B cell (primary cell): ENCODE data around the gene ECM2. TPM values are rescaled to one million over a fixed set of nuclear protein-coding genes. Genes with fewer than 3 reads are reported as not detected.

ENCODE experiments used
- ATAC-seq: fragments of 200-7000 bp; cut with Tn5 transposase; one replicate; pipeline ENCODE4 v1.10.0; 2021; ENCODE audit warnings: low read depth, mild to moderate bottlenecking, moderate number of reproducible peaks, moderate library complexity
- CTCF ChIA-PET: fragments of 350-600 bp; sonication (Branson Sonifier 250); formaldehyde crosslinking; loops from one replicate; lab custom pipeline; 2021; ENCODE audit warnings: antibody characterized with exemption, inconsistent platforms; lab: Charles Lee
- POLR2A ChIA-PET: fragments of 350-600 bp; sonication (Branson Sonifier 250); formaldehyde crosslinking; loops from one replicate; lab custom pipeline; 2021; ENCODE audit warnings: antibody characterized with exemption; lab: Charles Lee
- DNase-seq: peaks from one replicate; pipeline ENCODE4 v3.0.0; 2013
- H2AFZ ChIP-seq: 2 replicates; pipeline ENCODE4 v1.6.1; 2012; ENCODE audit warnings: mild to moderate bottlenecking, low read depth, low read length; ENCODE audit not compliant: insufficient read depth, poor library complexity, severe bottlenecking
- H3K27ac ChIP-seq, 2 donors: 1 replicate in 1 of 2; 2 replicates in 1 of 2; pipeline ENCODE4 v1.5.1; 2012 to 2013; ENCODE audit warnings: low read length in 2 of 2, mild to moderate bottlenecking in 2 of 2, moderate library complexity in 1 of 2
- H3K27me3 ChIP-seq, 4 experiments: fragments of 200-600 bp in 1 of 4; sonication (generic) in 1 of 4; replicated peaks in 1 of 4; 1 replicate in 2 of 4; 2 replicates in 2 of 4; pipeline versions ENCODE4 v1.6.1 to v1.7.0; 2013 to 2016; ENCODE audit warnings: low read length in 3 of 4, mild to moderate bottlenecking in 2 of 4, mixed read lengths in 1 of 4, moderate library complexity in 1 of 4; ENCODE audit not compliant: insufficient read depth in 4 of 4, control insufficient read depth in 3 of 4; ENCODE audit errors: control extremely low read depth in 1 of 4
- H3K36me3 ChIP-seq, 2 experiments: replicated peaks in 1 of 2; 1 replicate in 1 of 2; 2 replicates in 1 of 2; pipeline versions ENCODE4 v1.6.1 to v1.7.1; 2013; ENCODE audit warnings: low read length in 1 of 2; ENCODE audit not compliant: insufficient read depth in 2 of 2, control insufficient read depth in 1 of 2; ENCODE audit errors: control extremely low read depth in 1 of 2, extremely low read depth in 1 of 2
- H3K4me1 ChIP-seq, 2 donors: fragments of 200-600 bp in 1 of 2; sonication (generic) in 1 of 2; 1 replicate in 1 of 2; 2 replicates in 1 of 2; pipeline versions ENCODE4 v1.5.1 to v1.6.1; 2013 to 2017; ENCODE audit warnings: low read length in 2 of 2; ENCODE audit not compliant: control insufficient read depth in 2 of 2, insufficient read depth in 2 of 2
- H3K4me2 ChIP-seq: replicated peaks from 2 replicates; pipeline ENCODE3; 2012; ENCODE audit warnings: mild to moderate bottlenecking, low read depth, low read length; ENCODE audit not compliant: poor library complexity, severe bottlenecking
- H3K4me3 ChIP-seq, 5 experiments: fragments of 200-600 bp in 1 of 5; sonication (generic) in 1 of 5; 1 replicate in 3 of 5; 2 replicates in 2 of 5; pipeline versions ENCODE4 v1.5.1 to v1.7.0; 2011 to 2016; ENCODE audit warnings: low read length in 4 of 5, mild to moderate bottlenecking in 4 of 5, low read depth in 2 of 5, control low read depth in 1 of 5, moderate library complexity in 1 of 5; ENCODE audit not compliant: insufficient read depth in 1 of 5; ENCODE audit errors: control extremely low read depth in 1 of 5, extremely low read depth in 1 of 5
- H3K79me2 ChIP-seq: fragments of 200-600 bp; sonication (generic); one replicate; pipeline ENCODE4 v1.6.0; 2016; ENCODE audit warnings: low read length; ENCODE audit not compliant: control insufficient read depth, insufficient read depth
- H3K9ac ChIP-seq: fragments of 200-600 bp; sonication (generic); 2 replicates; pipeline ENCODE4 v1.6.1; 2017; ENCODE audit warnings: mild to moderate bottlenecking, low read length, moderate library complexity
- H3K9me3 ChIP-seq, 3 donors: one replicate each; pipeline versions ENCODE4 v1.6.1 to v1.7.1; 2013; ENCODE audit warnings: low read length in 2 of 3; ENCODE audit not compliant: control insufficient read depth in 2 of 3, insufficient read depth in 1 of 3; ENCODE audit errors: control extremely low read depth in 1 of 3
- H4K20me1 ChIP-seq: 2 replicates; pipeline ENCODE4 v1.6.0; 2012; ENCODE audit warnings: mild to moderate bottlenecking, low read length; ENCODE audit not compliant: insufficient read depth, control insufficient read depth, poor library complexity, severe bottlenecking
- H3K27ac Mint-ChIP-seq: one replicate; pipeline ENCODE4 v1.8.0; 2021; ENCODE audit warnings: mixed read lengths
- H3K27me3 Mint-ChIP-seq: one replicate; pipeline ENCODE4 v1.8.0; 2021; ENCODE audit warnings: mixed read lengths
- H3K4me1 Mint-ChIP-seq: one replicate; pipeline ENCODE4 v1.8.0; 2021; ENCODE audit warnings: mixed read lengths
- H3K4me3 Mint-ChIP-seq: one replicate; pipeline ENCODE4 v1.8.0; 2021; ENCODE audit warnings: mixed read lengths
- H3K9me3 Mint-ChIP-seq: one replicate; pipeline ENCODE4 v1.8.0; 2022; ENCODE audit warnings: mixed read lengths; ENCODE audit not compliant: insufficient read depth
- EZH2 ChIP-seq: IDR thresholded peaks from 2 replicates; pipeline ENCODE4 v1.6.1; 2012; ENCODE audit warnings: borderline replicate concordance, low read depth, mild to moderate bottlenecking, moderate library complexity, low read length; ENCODE audit not compliant: insufficient read depth, poor library complexity, severe bottlenecking
- WGBS: methylation state at CpG from one replicate; pipeline ENCODE4 v1.1.5; 2013; ENCODE audit warnings: missing lambda C conversion rate; ENCODE audit not compliant: insufficient coverage; 5-methylcytosine and 5-hydroxymethylcytosine counted together
- intact Hi-C: fragments of 100-400 bp; cut with micrococcal nuclease; formaldehyde crosslinking; loops from one replicate; pipeline ENCODE4 v1.10.0; 2022
- polyA plus RNA-seq: library from polyadenylated mRNA; depleted of rRNA; stranded (reverse); fragments of >200 nt; gene quantifications from 2 replicates; pipeline ENCODE4 v1.2.3, GENCODE V29; 2012
- total RNA-seq, 2 donors: library from RNA; stranded (reverse); fragments of 120-200 nt in 1 of 2; gene quantifications; 1 replicate in 1 of 2; 2 replicates in 1 of 2; pipeline versions ENCODE4 v1.2.3 to v1.2.4, GENCODE V29; 2013 to 2022
- TF ChIP-seq, protein P1 (sequence below): fragments of 200-600 bp; IDR thresholded peaks from one replicate; pipeline ENCODE4 v1.8.0; 2022; ENCODE audit warnings: antibody characterized with exemption, mild to moderate bottlenecking

ECM2 gene
- total and polyA plus RNA-seq, 2 donors (not counting 1 experiment from before 2014, with no cell fraction given) = not detected

DNA sequence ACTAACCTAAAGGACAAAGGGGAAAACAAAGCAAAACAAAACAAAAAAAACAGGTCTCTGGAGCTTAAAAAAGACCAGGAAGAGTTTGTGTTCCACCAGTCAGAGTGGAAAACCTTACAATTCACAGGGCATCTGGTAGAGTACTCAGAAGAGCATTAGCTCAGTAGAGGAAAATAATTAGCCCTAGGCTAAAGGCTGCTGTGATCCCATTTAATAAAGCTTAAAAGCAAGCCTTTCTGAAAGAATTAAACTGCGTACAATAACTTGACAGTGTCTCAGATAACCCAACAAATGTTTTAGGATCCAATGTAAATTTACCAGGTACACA, 7.3 kb downstream of the ECM2 start:
- Histone ChIP-seq H3K27me3 (no peaks in the 10 kb centered on the region), H3K4me3 (no peak overlapping the region), H3K9ac (no peak overlapping the region), H3K36me3 (no peaks in the 10 kb centered on the region), H3K9me3 (no peaks in the 10 kb centered on the region), H2AFZ (no peak overlapping the region), H3K27ac (no peak overlapping the region), H3K4me1 (no peaks in the 10 kb centered on the region), H4K20me1 (no peaks in the 10 kb centered on the region), H3K79me2 (no peaks in the 10 kb centered on the region), H3K4me2 (no peak overlapping the region)
- TF ChIP-seq, protein P1, sequence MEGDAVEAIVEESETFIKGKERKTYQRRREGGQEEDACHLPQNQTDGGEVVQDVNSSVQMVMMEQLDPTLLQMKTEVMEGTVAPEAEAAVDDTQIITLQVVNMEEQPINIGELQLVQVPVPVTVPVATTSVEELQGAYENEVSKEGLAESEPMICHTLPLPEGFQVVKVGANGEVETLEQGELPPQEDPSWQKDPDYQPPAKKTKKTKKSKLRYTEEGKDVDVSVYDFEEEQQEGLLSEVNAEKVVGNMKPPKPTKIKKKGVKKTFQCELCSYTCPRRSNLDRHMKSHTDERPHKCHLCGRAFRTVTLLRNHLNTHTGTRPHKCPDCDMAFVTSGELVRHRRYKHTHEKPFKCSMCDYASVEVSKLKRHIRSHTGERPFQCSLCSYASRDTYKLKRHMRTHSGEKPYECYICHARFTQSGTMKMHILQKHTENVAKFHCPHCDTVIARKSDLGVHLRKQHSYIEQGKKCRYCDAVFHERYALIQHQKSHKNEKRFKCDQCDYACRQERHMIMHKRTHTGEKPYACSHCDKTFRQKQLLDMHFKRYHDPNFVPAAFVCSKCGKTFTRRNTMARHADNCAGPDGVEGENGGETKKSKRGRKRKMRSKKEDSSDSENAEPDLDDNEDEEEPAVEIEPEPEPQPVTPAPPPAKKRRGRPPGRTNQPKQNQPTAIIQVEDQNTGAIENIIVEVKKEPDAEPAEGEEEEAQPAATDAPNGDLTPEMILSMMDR = no peak
- TF ChIP-seq EZH2 = no peak
- intact Hi-C loops = no loop called here
- Mint-ChIP-seq H3K4me1 (no peaks in the 10 kb centered on the region), H3K9me3 (peaks cover 3% of the 10 kb centered on the region), H3K4me3 (no peak overlapping the region), H3K27ac (no peak overlapping the region), H3K27me3 (no peaks in the 10 kb centered on the region)
- CTCF ChIA-PET = no interaction called here
- ATAC-seq (no peak), DNase-seq (no peak)
- no CpG with 5 or more reads among the region's 1 CpG for WGBS
- POLR2A ChIA-PET = no interaction called here

GRCh38 chr9:92527832-92528521, 7.8 kb downstream of the ECM2 start:
- ChIA-PET CTCF (no interaction called here), POLR2A (no interaction called here)
- TF ChIP-seq EZH2 = no peak
- TF ChIP-seq, protein P1 = no peak
- Histone ChIP-seq H3K9ac (no peak overlapping the region), H3K36me3 (no peaks in the 10 kb centered on the region), H3K27ac (no peak overlapping the region), H3K9me3 (no peaks in the 10 kb centered on the region), H2AFZ (no peak overlapping the region), H3K4me2 (no peak overlapping the region), H4K20me1 (no peaks in the 10 kb centered on the region), H3K79me2 (no peaks in the 10 kb centered on the region), H3K4me3 (no peak overlapping the region), H3K4me1 (no peaks in the 10 kb centered on the region), H3K27me3 (no peaks in the 10 kb centered on the region)
- H3K9me3 Mint-ChIP-seq = peaks cover 3% of the 10 kb centered on the region
- DNase-seq = no peak
- intact Hi-C loops = no loop called here
- no peak overlapping the region for H3K4me3 Mint-ChIP-seq
- no peak overlapping the region for H3K27ac Mint-ChIP-seq
- no peaks in the 10 kb centered on the region for H3K4me1 Mint-ChIP-seq
- ATAC-seq = no peak
- WGBS = 91% methylated on average over 4 of the region's 4 CpGs
- H3K27me3 Mint-ChIP-seq = no peaks in the 10 kb centered on the region
